Aorta (tissue), 5 donors: ENCODE results near the gene MYO18A. TPM values are rescaled to one million over a fixed set of nuclear protein-coding genes. Genes with fewer than 3 reads are reported as not detected.

Source experiments
- ATAC-seq: fragments of 200-7000 bp; cut with Tn5 transposase; one replicate; pipeline ENCODE4 v1.9.1; 2022; ENCODE audit warnings: moderate library complexity; ENCODE audit not compliant: low FRiP score
- DNase-seq, 2 donors: peaks; one replicate each; pipeline ENCODE4 v3.0.0-alpha.2; 2020
- H3K27ac ChIP-seq, 2 donors: one replicate each; pipeline ENCODE4 v1.5.1; 2013; ENCODE audit warnings: low read length in 2 of 2, mild to moderate bottlenecking in 2 of 2, moderate library complexity in 2 of 2, control low read depth in 1 of 2, inconsistent platforms in 1 of 2, low read depth in 1 of 2
- H3K27me3 ChIP-seq, 2 donors: one replicate each; pipeline ENCODE4 v1.6.1; 2013; ENCODE audit warnings: control low read depth in 1 of 2, low read length in 1 of 2, mild to moderate bottlenecking in 1 of 2, moderate library complexity in 1 of 2; ENCODE audit not compliant: insufficient read depth in 2 of 2, control insufficient read depth in 1 of 2
- H3K36me3 ChIP-seq, 2 donors: one replicate each; pipeline ENCODE4 v1.6.1; 2013; ENCODE audit warnings: control low read depth in 1 of 2, low read length in 1 of 2, mild to moderate bottlenecking in 1 of 2; ENCODE audit not compliant: insufficient read depth in 2 of 2, control insufficient read depth in 1 of 2
- H3K4me1 ChIP-seq, 2 donors: one replicate each; pipeline ENCODE4 v1.6.1; 2013; ENCODE audit warnings: low read length in 2 of 2, control low read depth in 1 of 2, mild to moderate bottlenecking in 1 of 2, moderate library complexity in 1 of 2; ENCODE audit not compliant: insufficient read depth in 2 of 2, control insufficient read depth in 1 of 2
- H3K4me3 ChIP-seq, 2 donors: one replicate each; pipeline ENCODE4 v1.5.1; 2013; ENCODE audit warnings: low read length in 2 of 2, control low read depth in 1 of 2, mild to moderate bottlenecking in 1 of 2
- H3K9me3 ChIP-seq: one replicate; pipeline ENCODE4 v1.6.1; 2013; ENCODE audit warnings: mild to moderate bottlenecking, low read length; ENCODE audit not compliant: control insufficient read depth
- WGBS, 2 donors: extraction: QIAGEN DNeasy Blood & Tissue Kit; methylation state at CpG; one replicate each; pipeline ENCODE4 v1.1.7; 2013; 5-methylcytosine and 5-hydroxymethylcytosine counted together
- intact Hi-C, 2 donors: fragments of 100-400 bp; cut with DNase I; formaldehyde crosslinking; loops; one replicate each; pipeline versions ENCODE4 v1.14.2 to v1.15.0; 2022
- polyA plus RNA-seq, 2 donors: library from polyadenylated mRNA; stranded (reverse); fragments of 200-250 nt; gene quantifications; one replicate each; pipeline ENCODE4 v1.2.3, GENCODE V29; 2013
- total RNA-seq, 2 donors: library from RNA; stranded (reverse); fragmentation: NEBNext Ultra II Directional; extraction: Animal tissue kit (Norgen Biotek cat#: 25700); gene quantifications; one replicate each; pipeline ENCODE4 v1.2.1, GENCODE V29; 2021
- donor health status: healthy with polysubstance abuse.
- donor health status: Bipolar disorder and iron deficiency.
- donor health status: DM: no; HTN: no; CAD: no.
- donor health status: DM: no; HTN: no; CAD: no.
- donor health status: DM: yes; HTN: yes; CAD: no.

MYO18A gene
- total and polyA plus RNA-seq, 4 donors = 17.4 to 116 (median 104) TPM

- H3K27me3 ChIP-seq = no peaks in the 10 kb centered on the region
- intact Hi-C loops = no loop called here
- 72 to 75% methylated on average over 21 of the region's 21 CpGs for WGBS, 2 donors
- DNase-seq (no peak), ATAC-seq (no peak)
- H3K27ac ChIP-seq = no peak overlapping the region
- H3K9me3 ChIP-seq = no peaks in the 10 kb centered on the region
- H3K4me1 ChIP-seq = no peaks in the 10 kb centered on the region
- no peak overlapping the region for H3K4me3 ChIP-seq
- H3K36me3 ChIP-seq = peaks cover 0 to 16% of the 10 kb centered on the region in 2 donors
Measured at GRCh38 chr17:29084541-29085146, 95.6 kb downstream of the MYO18A start.

GRCh38 chr17:29080965-29081364 lies 99.2 kb downstream of the MYO18A start:
- Histone ChIP-seq H3K36me3 (peaks cover 0 to 11% of the 10 kb centered on the region in 2 donors), H3K9me3 (no peaks in the 10 kb centered on the region), H3K4me3 (no peak overlapping the region), H3K27ac (no peak overlapping the region), H3K4me1 (no peaks in the 10 kb centered on the region), H3K27me3 (no peaks in the 10 kb centered on the region)
- no peak for ATAC-seq
- intact Hi-C loops = no loop called here
- DNase-seq = no peak
- WGBS, 2 donors = 87 to 88% methylated on average over 14 of the region's 14 CpGs

- ATAC-seq (peak; percentile 40), DNase-seq (no peak)
- intact Hi-C loops = no loop called here
- Histone ChIP-seq H3K36me3 (peaks cover 0 to 11% of the 10 kb centered on the region in 2 donors), H3K27ac (no peak overlapping the region), H3K27me3 (no peaks in the 10 kb centered on the region), H3K4me3 (no peak overlapping the region), H3K4me1 (no peaks in the 10 kb centered on the region), H3K9me3 (no peaks in the 10 kb centered on the region)
- WGBS, 2 donors = 94% methylated on average over 26 to 33 of the region's 33 CpGs
Measured at GRCh38 chr17:29080323-29080722, 99.9 kb downstream of the MYO18A start.

GRCh38 chr17:29079887-29080286 lies 100.3 kb downstream of the MYO18A start:
- H3K27me3 ChIP-seq = no peaks in the 10 kb centered on the region
- ATAC-seq = no peak
- H3K4me1 ChIP-seq = no peaks in the 10 kb centered on the region
- peaks cover 0 to 11% of the 10 kb centered on the region in 2 donors for H3K36me3 ChIP-seq
- H3K27ac ChIP-seq = no peak overlapping the region
- WGBS, 2 donors = 93% methylated on average over 33 of the region's 33 CpGs
- DNase-seq = no peak
- H3K9me3 ChIP-seq = no peaks in the 10 kb centered on the region
- intact Hi-C loops = no loop called here
- no peak overlapping the region for H3K4me3 ChIP-seq

- Histone ChIP-seq H3K4me3 (no peak overlapping the region), H3K4me1 (no peaks in the 10 kb centered on the region), H3K27me3 (no peaks in the 10 kb centered on the region), H3K27ac (no peak overlapping the region), H3K36me3 (peaks cover 0 to 11% of the 10 kb centered on the region in 2 donors), H3K9me3 (no peaks in the 10 kb centered on the region)
- 92 to 94% methylated on average over 16 of the region's 16 CpGs for WGBS, 2 donors
- ATAC-seq = no peak
- no peak for DNase-seq
- intact Hi-C loops = no loop called here
Measured at GRCh38 chr17:29079433-29079832, 100.8 kb downstream of the MYO18A start.

GRCh38 chr17:29078183-29079045 lies 101.8 kb downstream of the MYO18A start:
- Histone ChIP-seq H3K4me3 (no peak overlapping the region), H3K4me1 (no peaks in the 10 kb centered on the region), H3K27me3 (no peaks in the 10 kb centered on the region), H3K27ac (no peak overlapping the region), H3K9me3 (no peaks in the 10 kb centered on the region), H3K36me3 (peaks cover 0 to 10% of the 10 kb centered on the region in 2 donors)
- intact Hi-C loops = no loop called here
- no peak for ATAC-seq
- WGBS, 2 donors = 71 to 72% methylated on average over 9 of the region's 9 CpGs
- no peak for DNase-seq

- Histone ChIP-seq H3K27me3 (no peaks in the 10 kb centered on the region), H3K9me3 (no peaks in the 10 kb centered on the region), H3K27ac (no peak overlapping the region), H3K4me1 (no peaks in the 10 kb centered on the region), H3K4me3 (no peak overlapping the region), H3K36me3 (peaks cover 0 to 10% of the 10 kb centered on the region in 2 donors)
- intact Hi-C loops = no loop called here
- DNase-seq (no peak), ATAC-seq (no peak)
- whole genome bisulfite sequencing, 2 donors = 90 to 91% methylated on average over 7 of the region's 7 CpGs
Measured at GRCh38 chr17:29077320-29077719, 102.9 kb downstream of the MYO18A start.

GRCh38 chr17:29076722-29077121 lies 103.5 kb downstream of the MYO18A start:
- Histone ChIP-seq H3K4me3 (no peak overlapping the region), H3K4me1 (no peaks in the 10 kb centered on the region), H3K9me3 (no peaks in the 10 kb centered on the region), H3K27ac (no peak overlapping the region), H3K36me3 (peaks cover 0 to 8% of the 10 kb centered on the region in 2 donors), H3K27me3 (no peaks in the 10 kb centered on the region)
- 87% methylated on average over 7 of the region's 7 CpGs for WGBS, 2 donors
- DNase-seq (no peak), ATAC-seq (no peak)
- intact Hi-C loops = no loop called here

- H3K4me1 ChIP-seq = no peaks in the 10 kb centered on the region
- H3K36me3 ChIP-seq = peaks cover 0 to 8% of the 10 kb centered on the region in 2 donors
- no peak for DNase-seq
- no peak overlapping the region for H3K27ac ChIP-seq
- intact Hi-C loops = no loop called here
- WGBS, 2 donors = 83 to 86% methylated on average over 6 of the region's 6 CpGs
- H3K4me3 ChIP-seq = no peak overlapping the region
- no peak for ATAC-seq
- H3K9me3 ChIP-seq = no peaks in the 10 kb centered on the region
- no peaks in the 10 kb centered on the region for H3K27me3 ChIP-seq
Measured at GRCh38 chr17:29076087-29076486, 104.1 kb downstream of the MYO18A start.
